GM12878 (cell line): Measurements from ENCODE around the gene PNMA8C.

Experiments used
- ATF3 ChIP-seq: IDR thresholded peaks from 2 replicates; pipeline ENCODE4 v1.6.1; 2011; ENCODE audit warnings: low read depth, mild to moderate bottlenecking, low read length, moderate library complexity, borderline replicate concordance; ENCODE audit errors: extremely low read depth
- NKRF ChIP-seq: fragments of 450-650 bp; conservative IDR thresholded peaks from 2 replicates; pipeline ENCODE4 v1.6.1; 2017; ENCODE audit warnings: mild to moderate bottlenecking, moderate library complexity
- PBX3 ChIP-seq: IDR thresholded peaks from 2 replicates; pipeline ENCODE4 v1.6.1; 2011; ENCODE audit warnings: mild to moderate bottlenecking, low read depth, low read length, moderate library complexity; ENCODE audit not compliant: insufficient replicate concordance
- POLR2A ChIP-seq: IDR thresholded peaks from 2 replicates; pipeline ENCODE4 v1.6.1; 2011; ENCODE audit warnings: low read depth, mild to moderate bottlenecking, low read length
- RBBP5 ChIP-seq: fragments of 200-600 bp; sonication (generic); conservative IDR thresholded peaks from 2 replicates; pipeline ENCODE4 v1.6.1; 2016
- SREBF2 ChIP-seq: IDR thresholded peaks from 2 replicates; pipeline ENCODE4 v1.6.1; 2012; ENCODE audit warnings: mild to moderate bottlenecking, low read length
- ZNF217 ChIP-seq: fragments of 450-650 bp; IDR thresholded peaks from 2 replicates; pipeline ENCODE4 v1.6.1; 2017; ENCODE audit warnings: antibody characterized with exemption, mild to moderate bottlenecking
- ZNF384 ChIP-seq: IDR thresholded peaks from 2 replicates; pipeline ENCODE4 v1.6.1; 2012; ENCODE audit warnings: low read depth, mild to moderate bottlenecking, low read length, improper control_type of control experiment, borderline replicate concordance
- TF ChIP-seq, protein P1 (sequence below), 3 experiments: IDR thresholded peaks in 2 of 3; conservative IDR thresholded peaks in 1 of 3; 2 replicates each; pipeline ENCODE4 v1.5.1; 2011; ENCODE audit warnings: low read depth in 3 of 3, low read length in 3 of 3, mild to moderate bottlenecking in 3 of 3, control low read depth in 2 of 3, moderate library complexity in 2 of 3, inconsistent platforms in 1 of 3, mixed read lengths in 1 of 3; ENCODE audit not compliant: control insufficient read depth in 2 of 3, insufficient read depth in 1 of 3; ENCODE audit errors: extremely low read depth in 1 of 3

DNA sequence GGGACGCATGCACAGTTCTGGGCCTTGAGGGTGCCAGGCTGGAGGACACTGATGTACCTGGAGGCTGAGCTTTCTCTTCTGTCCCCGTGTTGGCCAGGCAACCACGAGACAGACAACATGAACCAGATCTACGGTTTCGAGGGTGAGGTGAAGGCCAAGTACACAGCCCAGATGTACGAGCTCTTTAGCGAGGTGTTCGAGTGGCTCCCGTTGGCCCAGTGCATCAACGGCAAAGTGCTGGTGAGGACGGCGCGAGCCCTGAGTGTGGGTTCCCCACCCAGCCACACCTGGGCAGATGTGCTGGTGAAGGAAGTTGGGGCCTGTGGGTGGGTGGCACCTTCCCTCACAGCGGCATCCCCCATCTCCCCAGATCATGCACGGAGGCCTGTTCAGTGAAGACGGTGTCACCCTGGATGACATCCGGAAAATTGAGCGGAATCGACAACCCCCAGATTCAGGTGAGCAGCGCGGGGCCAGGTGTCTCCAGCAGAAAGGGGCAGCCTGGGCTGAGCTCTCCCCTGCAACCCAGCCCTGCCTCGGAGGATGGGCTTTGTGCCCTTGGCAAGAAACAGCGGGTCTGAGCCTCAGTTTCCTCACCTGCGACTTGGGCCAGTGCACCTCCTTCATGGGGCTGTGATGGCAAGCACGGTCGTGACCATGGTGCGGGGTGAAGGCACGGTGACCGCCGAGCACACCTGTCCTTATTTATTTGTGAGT, 41.6 kb downstream of the PNMA8C start:
- TF ChIP-seq NKRF (no peak), ZNF384 (no peak), RBBP5 (no peak), POLR2A (no peak), PBX3 (no peak), SREBF2 (no peak), ATF3 (no peak), ZNF217 (no peak)
- TF ChIP-seq, protein P1, sequence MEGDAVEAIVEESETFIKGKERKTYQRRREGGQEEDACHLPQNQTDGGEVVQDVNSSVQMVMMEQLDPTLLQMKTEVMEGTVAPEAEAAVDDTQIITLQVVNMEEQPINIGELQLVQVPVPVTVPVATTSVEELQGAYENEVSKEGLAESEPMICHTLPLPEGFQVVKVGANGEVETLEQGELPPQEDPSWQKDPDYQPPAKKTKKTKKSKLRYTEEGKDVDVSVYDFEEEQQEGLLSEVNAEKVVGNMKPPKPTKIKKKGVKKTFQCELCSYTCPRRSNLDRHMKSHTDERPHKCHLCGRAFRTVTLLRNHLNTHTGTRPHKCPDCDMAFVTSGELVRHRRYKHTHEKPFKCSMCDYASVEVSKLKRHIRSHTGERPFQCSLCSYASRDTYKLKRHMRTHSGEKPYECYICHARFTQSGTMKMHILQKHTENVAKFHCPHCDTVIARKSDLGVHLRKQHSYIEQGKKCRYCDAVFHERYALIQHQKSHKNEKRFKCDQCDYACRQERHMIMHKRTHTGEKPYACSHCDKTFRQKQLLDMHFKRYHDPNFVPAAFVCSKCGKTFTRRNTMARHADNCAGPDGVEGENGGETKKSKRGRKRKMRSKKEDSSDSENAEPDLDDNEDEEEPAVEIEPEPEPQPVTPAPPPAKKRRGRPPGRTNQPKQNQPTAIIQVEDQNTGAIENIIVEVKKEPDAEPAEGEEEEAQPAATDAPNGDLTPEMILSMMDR (IDR thresholded peaks at IDR 0.05 in 2 of 3, conservative IDR thresholded peaks at IDR 0.05 in 1 of 3; ENCODE audit: control insufficient read depth in 2 of 3, extremely low read depth in 1 of 3, insufficient read depth in 1 of 3, low read depth in 3 of 3, low read length in 3 of 3) = no peak
